Measurements from ENCODE around the gene CACNA1C. TPM values are rescaled to one million over a fixed set of nuclear protein-coding genes. Genes with fewer than 3 reads are reported as not detected.

CACNA1C gene
- total RNA-seq, 1 donor from 2014 or later = 7.3 TPM

DNA sequence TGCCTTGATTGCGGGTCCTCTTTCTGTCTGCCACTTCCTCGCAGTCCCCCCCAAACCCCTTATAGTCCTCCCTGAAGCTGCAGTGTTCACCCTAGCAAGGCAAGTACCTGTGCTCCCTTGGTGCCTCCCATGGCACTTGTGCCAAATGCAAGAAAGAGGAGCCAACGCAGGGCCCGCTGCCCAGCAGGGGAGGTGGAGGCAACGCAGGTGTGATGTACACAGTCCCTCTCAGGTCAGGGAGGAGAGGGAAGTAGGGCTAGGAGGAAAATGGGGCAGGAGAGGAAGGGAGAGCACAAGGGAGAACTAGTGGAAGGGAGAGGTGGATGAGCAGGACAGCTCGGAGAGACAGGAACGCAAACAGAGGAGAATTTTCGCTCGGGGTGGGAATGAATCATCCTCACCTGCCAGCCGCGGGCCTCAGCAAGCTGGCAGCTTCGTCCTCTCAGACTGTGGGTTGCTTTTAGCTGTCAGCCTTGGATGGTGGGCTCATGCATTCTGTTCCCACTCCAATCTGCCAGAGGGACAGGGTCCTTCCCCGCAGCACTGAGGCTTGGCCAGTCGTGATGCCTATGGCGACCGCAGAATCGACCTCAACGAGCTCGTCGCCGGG is 357.0 kb downstream of the CACNA1C start:
- H3K9me3 ChIP-seq (ENCODE audit: control insufficient read depth in 3 of 3, low read length in 3 of 3) = no peaks in the 10 kb centered on the region
- no peak overlapping the region for H3K9ac ChIP-seq (ENCODE audit: low read depth in 1 of 3, low read length in 3 of 3)
- no peaks in the 10 kb centered on the region for H3K4me1 ChIP-seq (ENCODE audit: control insufficient read depth in 3 of 3, insufficient read depth in 3 of 3, low read length in 3 of 3)
- no peak overlapping the region for H3K4me3 ChIP-seq (ENCODE audit: low read length in 3 of 3)
- H3K27ac ChIP-seq (ENCODE audit: low read depth, low read length) = no peak overlapping the region
- H3K27me3 ChIP-seq (ENCODE audit: control insufficient read depth in 3 of 3, insufficient read depth in 3 of 3, low read length in 3 of 3) = peaks cover 3 to 4% (median 4%) of the 10 kb centered on the region in 3 donors
- no peaks in the 10 kb centered on the region for H3K36me3 ChIP-seq (ENCODE audit: control insufficient read depth in 3 of 3, insufficient read depth in 3 of 3, low read length in 3 of 3)

DNA sequence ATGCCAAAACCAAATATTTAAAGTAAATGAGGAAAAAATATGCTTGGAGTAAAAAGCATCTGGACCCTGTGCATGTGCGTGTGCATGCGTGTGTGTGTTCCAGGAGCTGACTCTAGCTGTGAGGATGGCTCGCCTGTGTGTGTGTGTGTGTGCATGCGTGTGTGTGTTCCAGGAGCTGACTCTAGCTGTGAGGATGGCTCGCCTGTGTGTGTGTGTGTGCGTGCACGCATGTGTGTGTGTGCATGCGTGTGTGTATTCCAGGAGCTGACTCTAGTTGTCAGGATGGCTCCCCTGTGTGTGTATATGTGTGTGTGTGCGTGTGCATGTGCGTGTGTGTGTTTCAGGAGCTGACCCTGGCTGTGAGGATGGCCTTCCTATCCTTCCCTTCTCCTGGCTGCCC is 357.7 kb downstream of the CACNA1C start:
- Histone ChIP-seq H3K36me3 (ENCODE audit: control insufficient read depth in 3 of 3, insufficient read depth in 3 of 3, low read length in 3 of 3) (no peaks in the 10 kb centered on the region), H3K27ac (ENCODE audit: low read depth, low read length) (no peak overlapping the region), H3K4me1 (ENCODE audit: control insufficient read depth in 3 of 3, insufficient read depth in 3 of 3, low read length in 3 of 3) (no peaks in the 10 kb centered on the region), H3K4me3 (ENCODE audit: low read length in 3 of 3) (no peak overlapping the region), H3K9me3 (ENCODE audit: control insufficient read depth in 3 of 3, low read length in 3 of 3) (no peaks in the 10 kb centered on the region), H3K27me3 (ENCODE audit: control insufficient read depth in 3 of 3, insufficient read depth in 3 of 3, low read length in 3 of 3) (peaks cover 3 to 4% (median 4%) of the 10 kb centered on the region in 3 donors), H3K9ac (ENCODE audit: low read depth in 1 of 3, low read length in 3 of 3) (no peak overlapping the region)

DNA sequence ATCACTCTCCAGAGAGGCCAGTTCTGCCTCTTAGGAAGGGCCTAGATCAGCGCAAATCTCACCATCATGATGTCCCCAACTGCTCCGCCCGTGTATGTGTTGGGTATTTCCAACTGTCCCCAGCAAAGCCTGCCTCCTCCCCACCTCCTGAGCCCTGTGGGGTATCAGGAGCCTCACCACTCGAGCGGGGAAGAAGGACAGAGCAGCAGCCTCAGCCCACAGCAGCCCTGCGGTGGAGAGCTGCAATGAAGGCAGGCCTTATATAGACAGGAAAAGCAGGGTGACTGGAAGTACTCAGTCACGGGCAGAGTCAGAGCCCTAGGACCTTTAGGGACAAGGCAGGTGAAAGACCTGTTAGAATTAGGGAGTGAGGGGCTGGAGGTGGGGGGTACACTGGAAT is 358.2 kb downstream of the CACNA1C start:
- no peaks in the 10 kb centered on the region for H3K9me3 ChIP-seq (ENCODE audit: control insufficient read depth in 3 of 3, low read length in 3 of 3)
- H3K27ac ChIP-seq (ENCODE audit: low read depth, low read length) = no peak overlapping the region
- no peaks in the 10 kb centered on the region for H3K36me3 ChIP-seq (ENCODE audit: control insufficient read depth in 3 of 3, insufficient read depth in 3 of 3, low read length in 3 of 3)
- no peak overlapping the region for H3K9ac ChIP-seq (ENCODE audit: low read depth in 1 of 3, low read length in 3 of 3)
- H3K4me1 ChIP-seq (ENCODE audit: control insufficient read depth in 3 of 3, insufficient read depth in 3 of 3, low read length in 3 of 3) = no peaks in the 10 kb centered on the region
- no peak overlapping the region for H3K4me3 ChIP-seq (ENCODE audit: low read length in 3 of 3)
- H3K27me3 ChIP-seq (ENCODE audit: control insufficient read depth in 3 of 3, insufficient read depth in 3 of 3, low read length in 3 of 3) = peaks cover 3 to 4% (median 4%) of the 10 kb centered on the region in 3 donors

DNA sequence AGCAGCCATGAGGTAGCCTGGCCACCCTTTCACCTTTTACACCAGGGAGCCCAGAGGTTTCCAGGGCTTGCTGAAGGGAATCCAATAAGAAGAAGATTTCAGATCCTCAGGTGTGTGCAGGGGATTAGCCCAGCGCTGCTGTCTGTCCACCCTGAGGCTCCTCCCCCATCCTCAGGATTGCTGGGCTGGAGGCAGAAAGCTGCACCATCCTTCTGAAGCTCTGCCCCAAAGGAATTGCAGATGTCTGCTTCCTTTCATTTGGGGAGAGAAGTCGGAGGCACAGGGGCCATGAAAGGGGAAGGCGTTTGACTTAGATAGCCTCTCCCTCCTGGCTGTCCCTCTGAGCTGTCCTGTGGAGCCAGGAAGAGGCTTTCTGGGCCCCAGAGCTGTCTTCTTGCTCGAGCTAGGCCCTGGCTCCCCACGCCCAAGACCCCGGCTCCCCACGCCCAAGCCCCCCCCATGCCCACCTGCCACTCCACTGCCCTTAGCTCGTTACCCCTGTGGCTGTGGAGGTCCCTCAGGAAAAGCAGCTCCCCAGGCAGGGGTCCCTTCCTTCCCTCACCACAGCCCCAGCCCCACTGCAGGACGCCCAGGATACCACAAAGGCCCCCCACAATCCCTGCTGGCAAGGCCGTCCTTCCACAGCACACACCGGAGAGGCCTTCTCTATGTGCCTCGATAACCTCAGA is 359.0 kb downstream of the CACNA1C start:
- Histone ChIP-seq H3K9ac (ENCODE audit: low read depth in 1 of 3, low read length in 3 of 3) (no peak overlapping the region), H3K4me1 (ENCODE audit: control insufficient read depth in 3 of 3, insufficient read depth in 3 of 3, low read length in 3 of 3) (no peaks in the 10 kb centered on the region), H3K27ac (ENCODE audit: low read depth, low read length) (no peak overlapping the region), H3K27me3 (ENCODE audit: control insufficient read depth in 3 of 3, insufficient read depth in 3 of 3, low read length in 3 of 3) (peaks cover 3 to 4% (median 4%) of the 10 kb centered on the region in 3 donors), H3K9me3 (ENCODE audit: control insufficient read depth in 3 of 3, low read length in 3 of 3) (no peaks in the 10 kb centered on the region), H3K4me3 (ENCODE audit: low read length in 3 of 3) (no peak overlapping the region), H3K36me3 (ENCODE audit: control insufficient read depth in 3 of 3, insufficient read depth in 3 of 3, low read length in 3 of 3) (no peaks in the 10 kb centered on the region)

DNA sequence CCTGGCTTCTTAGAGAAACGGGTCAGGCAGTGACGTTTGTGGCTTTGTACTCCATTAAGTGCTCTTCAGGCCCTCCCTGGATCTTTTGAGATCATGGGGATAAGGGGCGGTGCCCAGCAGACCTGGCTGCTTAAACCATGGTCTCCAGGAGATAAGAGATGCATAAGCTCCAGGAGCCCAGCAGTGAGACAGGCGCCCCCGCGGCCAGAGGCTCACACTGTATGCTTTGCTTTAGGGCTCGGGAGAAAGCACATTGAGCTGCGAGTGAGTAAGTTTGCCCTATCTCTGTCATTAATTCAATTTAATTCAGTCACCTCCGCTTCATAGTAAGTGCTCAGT is 359.5 kb downstream of the CACNA1C start:
- no peak overlapping the region for H3K4me3 ChIP-seq (ENCODE audit: low read length in 3 of 3)
- H3K27me3 ChIP-seq (ENCODE audit: control insufficient read depth in 3 of 3, insufficient read depth in 3 of 3, low read length in 3 of 3) = peaks cover 3 to 4% (median 4%) of the 10 kb centered on the region in 3 donors
- no peaks in the 10 kb centered on the region for H3K4me1 ChIP-seq (ENCODE audit: control insufficient read depth in 3 of 3, insufficient read depth in 3 of 3, low read length in 3 of 3)
- H3K9me3 ChIP-seq (ENCODE audit: control insufficient read depth in 3 of 3, low read length in 3 of 3) = no peaks in the 10 kb centered on the region
- H3K9ac ChIP-seq (ENCODE audit: low read depth in 1 of 3, low read length in 3 of 3) = no peak overlapping the region
- no peaks in the 10 kb centered on the region for H3K36me3 ChIP-seq (ENCODE audit: control insufficient read depth in 3 of 3, insufficient read depth in 3 of 3, low read length in 3 of 3)
- H3K27ac ChIP-seq (ENCODE audit: low read depth, low read length) = no peak overlapping the region

DNA sequence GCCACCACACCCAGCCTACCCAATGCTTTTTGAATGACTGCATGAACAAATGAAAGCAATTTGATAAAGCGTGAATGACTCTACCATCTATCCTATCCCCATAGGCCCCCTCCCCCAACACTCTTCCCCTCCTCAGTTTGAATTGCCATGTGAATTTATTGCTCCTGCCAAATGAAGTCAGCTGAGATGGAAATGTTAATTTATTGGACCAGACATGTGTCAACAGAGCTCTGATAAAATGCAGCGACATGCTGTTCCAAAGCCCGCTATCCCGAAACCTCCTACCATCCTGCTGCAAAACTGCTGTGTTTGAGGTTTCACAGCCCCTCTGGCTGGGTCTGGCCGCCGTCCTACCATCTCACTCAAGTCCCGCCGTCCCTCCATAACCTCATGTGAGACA is 360.5 kb downstream of the CACNA1C start:
- peaks cover 3 to 4% (median 4%) of the 10 kb centered on the region in 3 donors for H3K27me3 ChIP-seq (ENCODE audit: control insufficient read depth in 3 of 3, insufficient read depth in 3 of 3, low read length in 3 of 3)
- no peaks in the 10 kb centered on the region for H3K9me3 ChIP-seq (ENCODE audit: control insufficient read depth in 3 of 3, low read length in 3 of 3)
- H3K4me1 ChIP-seq (ENCODE audit: control insufficient read depth in 3 of 3, insufficient read depth in 3 of 3, low read length in 3 of 3) = no peaks in the 10 kb centered on the region
- H3K4me3 ChIP-seq (ENCODE audit: low read length in 3 of 3) = no peak overlapping the region
- no peaks in the 10 kb centered on the region for H3K36me3 ChIP-seq (ENCODE audit: control insufficient read depth in 3 of 3, insufficient read depth in 3 of 3, low read length in 3 of 3)
- H3K9ac ChIP-seq (ENCODE audit: low read depth in 1 of 3, low read length in 3 of 3) = no peak overlapping the region
- H3K27ac ChIP-seq (ENCODE audit: low read depth, low read length) = no peak overlapping the region

DNA sequence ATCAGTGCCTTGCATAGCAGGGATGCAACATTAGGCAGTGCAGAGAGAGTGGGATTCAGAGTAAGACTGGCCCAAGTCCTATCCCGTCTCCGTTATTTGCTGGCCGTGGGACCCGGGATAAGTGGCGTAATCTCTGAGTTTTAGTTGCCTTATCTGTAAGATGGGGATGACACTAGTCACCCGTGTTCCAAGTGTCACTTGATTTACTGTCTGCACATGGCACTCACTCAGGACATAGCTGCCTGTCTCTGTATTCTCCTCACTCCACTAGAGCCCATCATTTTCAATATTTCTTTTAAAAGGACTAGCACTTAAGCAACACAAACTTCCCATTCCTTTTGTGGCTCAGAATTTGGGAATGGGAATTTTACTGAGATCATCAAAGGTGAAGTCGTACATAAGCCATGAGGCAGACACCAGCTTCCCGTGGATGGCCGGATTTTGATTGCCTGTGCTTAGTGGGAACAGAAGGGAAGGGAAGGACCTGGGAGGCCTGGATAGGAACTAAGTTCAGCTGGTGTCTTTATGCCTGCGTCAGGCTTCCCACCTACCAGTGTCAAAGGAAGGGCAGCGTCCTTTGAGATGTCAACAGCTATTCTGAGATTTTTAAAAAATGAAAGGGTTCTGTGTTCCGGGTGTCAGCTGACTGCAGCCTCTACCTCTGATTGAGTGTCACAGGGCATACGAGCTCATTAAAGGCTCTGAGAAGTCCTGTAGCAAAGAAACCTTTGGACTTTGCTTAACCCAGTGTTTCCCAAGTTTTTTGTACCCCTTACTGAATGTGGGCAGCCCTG is 361.4 kb downstream of the CACNA1C start:
- H3K4me1 ChIP-seq (ENCODE audit: control insufficient read depth in 3 of 3, insufficient read depth in 3 of 3, low read length in 3 of 3) = no peaks in the 10 kb centered on the region

DNA sequence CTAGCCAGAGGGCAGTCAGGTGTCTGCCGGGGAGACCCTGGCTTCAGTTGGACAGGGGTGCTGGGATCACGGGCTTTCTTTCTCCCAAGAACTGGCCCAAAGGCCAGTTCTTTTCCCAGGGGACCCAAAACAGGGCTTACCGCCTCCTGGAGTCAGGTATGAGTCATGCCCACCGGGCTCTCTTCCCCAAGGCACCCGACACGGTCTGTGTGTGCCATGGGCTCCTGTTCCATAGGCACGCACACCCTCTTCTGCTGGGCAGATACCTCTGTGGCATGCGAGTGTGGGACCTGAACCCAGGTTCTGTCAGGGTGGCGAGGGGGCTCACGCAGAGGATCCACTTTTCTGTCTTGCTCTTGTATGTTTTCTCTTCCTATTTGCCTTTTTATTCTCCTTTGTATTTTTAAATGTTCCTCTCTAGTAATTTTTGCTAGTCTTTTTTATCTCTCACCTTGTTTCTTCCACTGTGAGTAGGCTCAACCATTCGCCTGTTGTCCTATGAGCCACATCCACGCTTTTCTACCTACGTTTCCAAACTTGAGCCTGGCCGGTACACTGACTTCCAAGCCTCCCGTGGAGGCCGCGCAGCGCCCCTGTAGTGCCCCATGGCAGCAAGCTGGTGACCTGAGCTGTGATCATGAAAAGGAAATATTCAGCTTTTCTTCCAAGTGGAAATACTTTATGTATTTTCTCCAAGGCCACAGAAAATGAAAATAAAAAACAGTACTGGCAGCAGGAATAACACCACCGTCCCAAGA is 362.2 kb downstream of the CACNA1C start:
- Histone ChIP-seq H3K27me3 (ENCODE audit: control insufficient read depth in 3 of 3, insufficient read depth in 3 of 3, low read length in 3 of 3) (peaks cover 0 to 5% (median 4%) of the 10 kb centered on the region in 3 donors), H3K4me1 (ENCODE audit: control insufficient read depth in 3 of 3, insufficient read depth in 3 of 3, low read length in 3 of 3) (no peaks in the 10 kb centered on the region), H3K9ac (ENCODE audit: low read depth in 1 of 3, low read length in 3 of 3) (no peak overlapping the region), H3K9me3 (ENCODE audit: control insufficient read depth in 3 of 3, low read length in 3 of 3) (no peaks in the 10 kb centered on the region), H3K36me3 (ENCODE audit: control insufficient read depth in 3 of 3, insufficient read depth in 3 of 3, low read length in 3 of 3) (no peaks in the 10 kb centered on the region), H3K4me3 (ENCODE audit: low read length in 3 of 3) (no peak overlapping the region), H3K27ac (ENCODE audit: low read depth, low read length) (no peak overlapping the region)

More for the DNA sequence above, 361.4 kb downstream of the CACNA1C start:
- no peak overlapping the region for H3K9ac ChIP-seq (ENCODE audit: low read depth in 1 of 3, low read length in 3 of 3)
- H3K27me3 ChIP-seq (ENCODE audit: control insufficient read depth in 3 of 3, insufficient read depth in 3 of 3, low read length in 3 of 3) = peaks cover 3 to 9% (median 4%) of the 10 kb centered on the region in 3 donors
- H3K9me3 ChIP-seq (ENCODE audit: control insufficient read depth in 3 of 3, low read length in 3 of 3) = no peaks in the 10 kb centered on the region
- no peak overlapping the region for H3K27ac ChIP-seq (ENCODE audit: low read depth, low read length)
- no peak overlapping the region for H3K4me3 ChIP-seq (ENCODE audit: low read length in 3 of 3)
- H3K36me3 ChIP-seq (ENCODE audit: control insufficient read depth in 3 of 3, insufficient read depth in 3 of 3, low read length in 3 of 3) = no peaks in the 10 kb centered on the region

DNA sequence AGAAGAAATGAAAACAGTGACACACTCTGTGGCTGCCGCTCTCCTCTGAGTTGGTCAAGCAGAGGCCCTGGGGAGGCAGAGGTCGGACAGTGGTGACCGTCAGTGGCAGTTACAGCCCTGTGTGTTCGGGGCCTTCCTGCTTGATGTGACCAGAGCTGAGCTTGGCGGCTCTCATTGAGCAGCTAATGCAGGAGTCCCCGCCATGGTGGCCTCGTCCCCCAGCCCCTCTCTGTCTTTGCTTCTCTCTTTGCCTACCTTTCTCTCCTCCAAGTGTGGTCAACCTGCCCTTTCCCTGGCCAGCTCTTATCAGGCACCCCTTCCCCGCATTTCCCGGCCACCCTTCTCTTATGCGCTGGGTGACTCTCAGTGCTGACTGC is 362.8 kb downstream of the CACNA1C start:
- Histone ChIP-seq H3K27ac (ENCODE audit: low read depth, low read length) (no peak overlapping the region), H3K4me1 (ENCODE audit: control insufficient read depth in 3 of 3, insufficient read depth in 3 of 3, low read length in 3 of 3) (no peaks in the 10 kb centered on the region)

More for the DNA sequence above, 362.8 kb downstream of the CACNA1C start:
- no peak overlapping the region for H3K4me3 ChIP-seq (ENCODE audit: low read length in 3 of 3)
- H3K9ac ChIP-seq (ENCODE audit: low read depth in 1 of 3, low read length in 3 of 3) = peak overlapping the region in 1 of 3 donors; percentile 8
- H3K27me3 ChIP-seq (ENCODE audit: control insufficient read depth in 3 of 3, insufficient read depth in 3 of 3, low read length in 3 of 3) = peaks cover 0 to 5% (median 4%) of the 10 kb centered on the region in 3 donors
- H3K36me3 ChIP-seq (ENCODE audit: control insufficient read depth in 3 of 3, insufficient read depth in 3 of 3, low read length in 3 of 3) = no peaks in the 10 kb centered on the region
- no peaks in the 10 kb centered on the region for H3K9me3 ChIP-seq (ENCODE audit: control insufficient read depth in 3 of 3, low read length in 3 of 3)

All from skeletal muscle tissue (tissue), 4 donors.